C1 segment of cervical spinal cord (tissue), 14 donors: ENCODE measurements around the gene CCDC192.

Source experiments
- DNase-seq, 14 donors: peaks; one replicate each; lab custom pipeline; 2025; lab: John Stamatoyannopoulos, UW

Gene CCDC192

DNA sequence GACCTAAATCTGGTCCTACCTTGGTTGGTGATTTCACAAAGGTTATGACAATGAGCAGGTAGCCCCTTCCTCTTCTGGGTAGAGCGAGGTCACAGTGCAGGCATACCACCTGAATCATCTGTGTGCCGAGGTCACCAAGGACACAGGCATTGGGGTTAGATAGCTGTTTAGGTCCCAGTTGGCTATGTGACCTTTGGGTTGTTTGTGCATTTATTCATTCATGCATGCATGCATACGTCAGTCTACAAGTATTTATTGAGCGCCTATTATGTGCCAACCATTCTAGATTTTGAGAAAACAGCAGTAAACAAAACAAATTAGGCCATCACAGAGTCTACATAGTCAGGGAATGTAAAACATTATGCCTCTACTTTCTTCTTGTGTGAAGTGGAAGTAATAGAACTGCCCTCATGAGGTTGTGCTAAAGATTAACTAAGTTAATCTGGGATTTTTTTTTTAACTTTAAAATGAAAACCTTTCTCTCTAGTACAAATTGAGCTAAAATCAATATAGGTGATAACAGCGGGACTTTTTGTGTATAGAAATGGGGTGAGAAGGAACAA, 275.6 kb downstream of the CCDC192 start:
- no peak for DNase-seq

GRCh38 chr5:127979475-127979874, 276.3 kb downstream of the CCDC192 start:
- DNase-seq = no peak

GRCh38 chr5:127980843-127981242, 277.7 kb downstream of the CCDC192 start:
- DNase-seq = no peak

GRCh38 chr5:127981498-127981897, 278.3 kb downstream of the CCDC192 start:
- DNase-seq = no peak

DNA sequence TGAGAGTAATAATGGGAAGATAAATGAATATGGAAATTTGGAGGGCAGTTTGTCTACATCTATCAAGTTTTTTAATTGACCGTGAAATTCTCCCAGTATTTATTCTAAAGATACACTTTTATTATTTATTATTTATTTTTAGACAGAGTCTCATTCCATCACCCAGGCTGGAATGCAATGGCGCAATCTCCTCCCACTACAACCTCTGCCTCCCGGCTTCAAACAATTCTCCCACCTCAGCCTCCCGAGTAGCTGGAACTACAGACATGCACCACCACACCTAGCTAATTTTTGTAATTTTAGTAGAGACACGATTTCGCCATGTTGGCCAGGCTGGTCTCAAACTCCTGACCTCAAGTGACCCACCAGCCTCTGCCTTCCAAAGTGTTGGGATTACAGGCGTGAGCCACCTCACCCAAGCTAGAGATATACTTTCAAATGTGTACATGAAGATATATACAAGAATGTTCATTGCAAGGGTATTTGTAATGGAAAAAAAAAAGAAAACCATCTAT, 282.7 kb downstream of the CCDC192 start:
- DNase-seq = no peak

DNA sequence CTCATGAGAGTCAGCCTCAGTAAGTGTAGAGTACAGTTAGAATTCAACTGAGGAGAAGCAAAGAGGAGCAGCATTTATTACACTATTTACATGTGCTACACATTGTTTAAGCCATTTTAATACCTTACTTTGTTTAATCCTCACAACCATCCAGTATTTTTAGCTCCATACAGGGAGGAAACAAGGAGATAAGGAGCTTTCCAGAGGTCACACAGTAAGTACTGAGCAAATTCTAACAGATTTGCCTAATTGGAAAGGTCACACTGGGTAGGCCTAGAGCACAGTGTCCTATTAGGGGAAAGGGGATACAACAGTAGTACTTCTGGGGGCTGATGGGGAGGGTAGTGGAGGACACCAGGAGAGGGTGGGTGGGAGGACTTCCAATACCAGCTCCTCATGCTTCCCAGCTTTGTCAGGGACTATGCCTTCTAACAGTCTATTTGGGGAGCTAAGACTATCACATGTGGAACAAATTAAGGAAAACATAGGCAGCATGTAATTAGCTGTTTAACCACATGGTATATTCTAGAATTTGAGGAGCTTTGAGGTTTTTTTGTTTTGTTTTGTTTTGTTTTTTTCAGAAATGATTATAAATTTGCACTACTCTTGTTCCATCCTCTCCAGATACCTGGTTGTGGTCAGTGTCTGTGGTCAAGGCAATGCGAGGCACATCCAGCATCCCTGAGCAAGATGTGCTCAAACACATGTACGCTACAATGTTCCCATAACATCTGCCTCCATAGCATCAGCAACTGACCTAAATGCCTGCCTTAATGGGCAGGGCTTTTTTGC, 284.4 kb downstream of the CCDC192 start:
- DNase-seq = no peak

- no peak for DNase-seq
These were observed 285.1 kb downstream of the CCDC192 start for GRCh38 chr5:127988146-127988760.
